Measurements from ENCODE around the gene ARID3C. TPM values are rescaled to one million over a fixed set of nuclear protein-coding genes. Genes with fewer than 3 reads are reported as not detected.

The ARID3C gene
- total RNA-seq, 2 experiments from 2014 or later = 0.38 to 1.9 TPM

- H3K79me2 ChIP-seq (ENCODE audit: insufficient read depth, low read depth, low read length) = no peaks in the 10 kb centered on the region
- H3K4me1 ChIP-seq (ENCODE audit: insufficient read depth, low read length, poor library complexity, severe bottlenecking) = no peaks in the 10 kb centered on the region
- H3K9me2 ChIP-seq (ENCODE audit: insufficient read depth, low read length) = no peaks in the 10 kb centered on the region
- no peak overlapping the region for H2AFZ ChIP-seq (ENCODE audit: low read length)
- no peak overlapping the region for H3K4me3 ChIP-seq (ENCODE audit: low read depth, low read length, poor library complexity, severe bottlenecking)
- no peak overlapping the region for H3K27ac ChIP-seq (ENCODE audit: low read depth, low read length, poor library complexity, severe bottlenecking)
- TF ChIP-seq CTCF (conservative IDR thresholded peaks at IDR 0.05; ENCODE audit: low read length) = peak; percentile 96
- TF ChIP-seq EZH2phosphoT487 (IDR thresholded peaks at IDR 0.05; ENCODE audit: borderline replicate concordance, low read depth, low read length) = no peak
- ChIA-PET CTCF (ENCODE audit: unreplicated experiment) (no interaction called here), POLR2A (interaction anchor here (0.5 to 0.6 kb wide), 3 partner anchors 35 to 188 kb away, joined by 3 read pairs; no protein-coding TSS in a partner anchor)
- DNase-seq (ENCODE audit: low spot score) = peak; percentile 78
- H4K20me1 ChIP-seq (ENCODE audit: insufficient read depth, low read length) = no peaks in the 10 kb centered on the region
- BruUV-seq (replicated peaks) = no TSS peak
- H3K9me3 ChIP-seq (ENCODE audit: low read length) = no peaks in the 10 kb centered on the region
- intact Hi-C loops (cut with micrococcal nuclease; ENCODE audit: unreplicated experiment) = loop anchor here (1.0 to 5.0 kb wide), 3 partner anchors 56 to 201 kb away; no protein-coding TSS in a partner anchor
- no peaks in the 10 kb centered on the region for H3K36me3 ChIP-seq (ENCODE audit: insufficient read depth, low read length)
- H3K4me2 ChIP-seq (ENCODE audit: low read length) = no peak overlapping the region
Measured at GRCh38 chr9:34603610-34604231, 25.1 kb downstream of the ARID3C start.

GRCh38 chr9:34601937-34602573 lies 26.8 kb downstream of the ARID3C start:
- POLR2A ChIA-PET = no interaction called here
- Histone ChIP-seq H3K79me2 (ENCODE audit: insufficient read depth, low read depth, low read length) (no peaks in the 10 kb centered on the region), H3K36me3 (ENCODE audit: insufficient read depth, low read length) (no peaks in the 10 kb centered on the region), H3K4me2 (ENCODE audit: low read length) (no peak overlapping the region), H3K9me3 (ENCODE audit: low read length) (no peaks in the 10 kb centered on the region), H3K27ac (ENCODE audit: low read depth, low read length, poor library complexity, severe bottlenecking) (no peak overlapping the region), H3K4me1 (ENCODE audit: insufficient read depth, low read length, poor library complexity, severe bottlenecking) (no peaks in the 10 kb centered on the region), H3K4me3 (ENCODE audit: low read depth, low read length, poor library complexity, severe bottlenecking) (no peak overlapping the region), H2AFZ (ENCODE audit: low read length) (no peak overlapping the region), H3K9me2 (ENCODE audit: insufficient read depth, low read length) (no peaks in the 10 kb centered on the region), H4K20me1 (ENCODE audit: insufficient read depth, low read length) (no peaks in the 10 kb centered on the region)
- intact Hi-C loops (cut with micrococcal nuclease; ENCODE audit: unreplicated experiment) = loop anchor here (5.0 kb wide), 2 partner anchors 100 to 200 kb away; no protein-coding TSS in a partner anchor
- no TSS peak for BruUV-seq (replicated peaks)
- CTCF ChIA-PET (ENCODE audit: unreplicated experiment) = interaction anchor here (0.6 kb wide), 1 partner anchor 154 kb away, joined by 5 read pairs; no protein-coding TSS in a partner anchor
- no peak for TF ChIP-seq EZH2phosphoT487 (IDR thresholded peaks at IDR 0.05; ENCODE audit: borderline replicate concordance, low read depth, low read length)
- no peak for TF ChIP-seq CTCF (conservative IDR thresholded peaks at IDR 0.05; ENCODE audit: low read length)
- no peak for DNase-seq (ENCODE audit: low spot score)

- no peaks in the 10 kb centered on the region for H4K20me1 ChIP-seq (ENCODE audit: insufficient read depth, low read length)
- no peak overlapping the region for H3K4me3 ChIP-seq (ENCODE audit: low read depth, low read length, poor library complexity, severe bottlenecking)
- no peak overlapping the region for H3K4me2 ChIP-seq (ENCODE audit: low read length)
- no peaks in the 10 kb centered on the region for H3K9me2 ChIP-seq (ENCODE audit: insufficient read depth, low read length)
- intact Hi-C loops (cut with micrococcal nuclease; ENCODE audit: unreplicated experiment) = loop anchor here (5.0 kb wide), 2 partner anchors 99 to 199 kb away; no protein-coding TSS in a partner anchor
- H3K27ac ChIP-seq (ENCODE audit: low read depth, low read length, poor library complexity, severe bottlenecking) = no peak overlapping the region
- H3K36me3 ChIP-seq (ENCODE audit: insufficient read depth, low read length) = no peaks in the 10 kb centered on the region
- no peaks in the 10 kb centered on the region for H3K9me3 ChIP-seq (ENCODE audit: low read length)
- TF ChIP-seq EZH2phosphoT487 (IDR thresholded peaks at IDR 0.05; ENCODE audit: borderline replicate concordance, low read depth, low read length) = no peak
- no peak for TF ChIP-seq CTCF (conservative IDR thresholded peaks at IDR 0.05; ENCODE audit: low read length)
- CTCF ChIA-PET (ENCODE audit: unreplicated experiment) = no interaction called here
- H3K4me1 ChIP-seq (ENCODE audit: insufficient read depth, low read length, poor library complexity, severe bottlenecking) = no peaks in the 10 kb centered on the region
- no peak overlapping the region for H2AFZ ChIP-seq (ENCODE audit: low read length)
- POLR2A ChIA-PET = interaction anchor here (0.5 kb wide), 1 partner anchor 39 kb away, joined by 3 read pairs; no protein-coding TSS in a partner anchor
- no TSS peak for BruUV-seq (replicated peaks)
- no peaks in the 10 kb centered on the region for H3K79me2 ChIP-seq (ENCODE audit: insufficient read depth, low read depth, low read length)
- no peak for DNase-seq (ENCODE audit: low spot score)
Measured at GRCh38 chr9:34600908-34601307, 28.0 kb downstream of the ARID3C start.

Measured in OCI-LY7 (cell line).